ENCODE results near the gene RHBDL3. TPM values are rescaled to one million over a fixed set of nuclear protein-coding genes. Genes with fewer than 3 reads are reported as not detected.

Gene RHBDL3
- polyA plus RNA-seq, 1 donor (not counting 4 experiments of a cell fraction or from before 2014, with no cell fraction given) = not detected

DNA sequence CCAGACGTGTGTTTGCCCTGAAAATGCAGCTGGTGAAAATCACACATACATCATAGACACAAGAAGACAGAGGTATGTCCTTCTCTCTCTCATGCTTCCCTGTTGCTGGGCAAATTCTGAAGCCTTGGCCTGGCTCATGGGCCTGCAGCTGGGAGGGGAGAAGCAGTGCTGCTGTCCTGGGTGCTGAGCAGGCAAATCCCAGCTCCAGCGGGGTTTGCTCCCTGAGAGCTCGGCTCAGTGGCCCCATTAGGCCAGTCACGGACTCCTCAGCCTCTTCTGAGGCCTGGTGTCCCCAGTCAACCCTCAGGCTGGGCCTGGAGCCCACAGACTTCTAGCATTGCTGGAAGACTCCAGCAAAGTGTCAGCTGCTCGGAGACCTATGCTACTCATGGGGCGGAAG is 11.7 kb downstream of the RHBDL3 start:
- H4K20me1 ChIP-seq (ENCODE audit: control insufficient read depth, extremely low read depth, insufficient read depth, low read length) = no peaks in the 10 kb centered on the region
- TF ChIP-seq EZH2 (IDR thresholded peaks at IDR 0.05; ENCODE audit: low read length) = no peak
- TF ChIP-seq, protein P1, sequence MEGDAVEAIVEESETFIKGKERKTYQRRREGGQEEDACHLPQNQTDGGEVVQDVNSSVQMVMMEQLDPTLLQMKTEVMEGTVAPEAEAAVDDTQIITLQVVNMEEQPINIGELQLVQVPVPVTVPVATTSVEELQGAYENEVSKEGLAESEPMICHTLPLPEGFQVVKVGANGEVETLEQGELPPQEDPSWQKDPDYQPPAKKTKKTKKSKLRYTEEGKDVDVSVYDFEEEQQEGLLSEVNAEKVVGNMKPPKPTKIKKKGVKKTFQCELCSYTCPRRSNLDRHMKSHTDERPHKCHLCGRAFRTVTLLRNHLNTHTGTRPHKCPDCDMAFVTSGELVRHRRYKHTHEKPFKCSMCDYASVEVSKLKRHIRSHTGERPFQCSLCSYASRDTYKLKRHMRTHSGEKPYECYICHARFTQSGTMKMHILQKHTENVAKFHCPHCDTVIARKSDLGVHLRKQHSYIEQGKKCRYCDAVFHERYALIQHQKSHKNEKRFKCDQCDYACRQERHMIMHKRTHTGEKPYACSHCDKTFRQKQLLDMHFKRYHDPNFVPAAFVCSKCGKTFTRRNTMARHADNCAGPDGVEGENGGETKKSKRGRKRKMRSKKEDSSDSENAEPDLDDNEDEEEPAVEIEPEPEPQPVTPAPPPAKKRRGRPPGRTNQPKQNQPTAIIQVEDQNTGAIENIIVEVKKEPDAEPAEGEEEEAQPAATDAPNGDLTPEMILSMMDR (optimal IDR thresholded peaks at IDR 0.05 in 1 of 3, IDR thresholded peaks at IDR 0.05 in 1 of 3, conservative IDR thresholded peaks at IDR 0.05 in 1 of 3; ENCODE audit: extremely low read depth in 1 of 3, insufficient read depth in 2 of 3, low read length in 3 of 3) = no peak
- H3K4me1 ChIP-seq (ENCODE audit: control insufficient read depth, extremely low read depth, insufficient read depth, low read length) = no peaks in the 10 kb centered on the region
- H3K79me2 ChIP-seq (ENCODE audit: control insufficient read depth, insufficient read depth, low read length) = no peaks in the 10 kb centered on the region
- DNase-seq (ENCODE audit: low read depth, low spot score) (no peak), FAIRE-seq (no peak)
- H3K9ac ChIP-seq (ENCODE audit: control insufficient read depth, extremely low read depth, insufficient read depth, low read length) = no peak overlapping the region
- no peak overlapping the region for H2AFZ ChIP-seq (ENCODE audit: control insufficient read depth, low read length)
- H3K9me3 ChIP-seq (ENCODE audit: control insufficient read depth, low read depth, low read length) = no peaks in the 10 kb centered on the region
- H3K27me3 ChIP-seq (ENCODE audit: control insufficient read depth, extremely low read depth, insufficient read depth, low read length) = no peaks in the 10 kb centered on the region
- no peak overlapping the region for H3K4me3 ChIP-seq (ENCODE audit: control insufficient read depth in 2 of 3, extremely low read depth in 1 of 3, insufficient read depth in 2 of 3, low read depth in 1 of 3, low read length in 3 of 3)
- H3K9me1 ChIP-seq (ENCODE audit: control insufficient read depth, extremely low read depth, insufficient read depth, low read length) = no peaks in the 10 kb centered on the region
- no peak overlapping the region for H3K4me2 ChIP-seq (ENCODE audit: control insufficient read depth, extremely low read depth, insufficient read depth, low read depth, low read length)
- no peaks in the 10 kb centered on the region for H3K36me3 ChIP-seq (ENCODE audit: control insufficient read depth in 2 of 2, extremely low read depth in 1 of 2, insufficient read depth in 2 of 2, low read length in 2 of 2)
- dilution Hi-C loops (cut with MboI; ENCODE audit: extremely low pct_ligation_motif_present, low sequenced_read_pairs) = no loop called here
- H3K27ac ChIP-seq (ENCODE audit: control insufficient read depth, insufficient read depth, low read length) = no peak overlapping the region

DNA sequence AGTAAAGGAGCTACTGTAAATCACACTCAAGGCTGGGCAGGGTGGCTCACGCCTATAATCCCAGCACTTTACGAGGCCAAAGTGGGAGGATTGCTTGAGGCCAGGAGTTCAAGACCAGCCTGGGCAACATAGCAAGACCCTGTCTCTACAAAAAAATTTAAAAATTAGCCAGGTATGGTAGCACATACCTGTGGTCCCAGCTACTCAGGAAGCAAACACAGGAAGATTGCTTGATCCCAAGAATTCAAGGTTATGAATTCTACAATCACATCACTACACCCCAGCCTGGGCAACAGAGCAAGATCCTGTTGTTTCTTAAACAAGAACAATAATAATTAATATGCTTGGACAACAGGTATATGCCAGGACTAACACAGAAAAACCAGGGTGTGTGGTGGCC is 13.2 kb downstream of the RHBDL3 start:
- dilution Hi-C loops (cut with MboI; ENCODE audit: extremely low pct_ligation_motif_present, low sequenced_read_pairs) = no loop called here
- H3K4me1 ChIP-seq (ENCODE audit: control insufficient read depth, extremely low read depth, insufficient read depth, low read length) = no peaks in the 10 kb centered on the region
- no peaks in the 10 kb centered on the region for H4K20me1 ChIP-seq (ENCODE audit: control insufficient read depth, extremely low read depth, insufficient read depth, low read length)

More for the DNA sequence above, 13.2 kb downstream of the RHBDL3 start:
- H3K27ac ChIP-seq (ENCODE audit: control insufficient read depth, insufficient read depth, low read length) = no peak overlapping the region
- H3K9me1 ChIP-seq (ENCODE audit: control insufficient read depth, extremely low read depth, insufficient read depth, low read length) = no peaks in the 10 kb centered on the region
- DNase-seq (ENCODE audit: low read depth, low spot score) = no peak
- no peak overlapping the region for H3K9ac ChIP-seq (ENCODE audit: control insufficient read depth, extremely low read depth, insufficient read depth, low read length)
- no peak overlapping the region for H2AFZ ChIP-seq (ENCODE audit: control insufficient read depth, low read length)
- peaks cover 4% of the 10 kb centered on the region for H3K27me3 ChIP-seq (ENCODE audit: control insufficient read depth, extremely low read depth, insufficient read depth, low read length)
- H3K79me2 ChIP-seq (ENCODE audit: control insufficient read depth, insufficient read depth, low read length) = no peaks in the 10 kb centered on the region
- no peaks in the 10 kb centered on the region for H3K36me3 ChIP-seq (ENCODE audit: control insufficient read depth in 2 of 2, extremely low read depth in 1 of 2, insufficient read depth in 2 of 2, low read length in 2 of 2)
- FAIRE-seq = no peak
- H3K4me2 ChIP-seq (ENCODE audit: control insufficient read depth, extremely low read depth, insufficient read depth, low read depth, low read length) = no peak overlapping the region
- no peaks in the 10 kb centered on the region for H3K9me3 ChIP-seq (ENCODE audit: control insufficient read depth, low read depth, low read length)
- H3K4me3 ChIP-seq (ENCODE audit: control insufficient read depth in 2 of 3, extremely low read depth in 1 of 3, insufficient read depth in 2 of 3, low read depth in 1 of 3, low read length in 3 of 3) = no peak overlapping the region
- TF ChIP-seq, protein P1 (optimal IDR thresholded peaks at IDR 0.05 in 1 of 3, IDR thresholded peaks at IDR 0.05 in 1 of 3, conservative IDR thresholded peaks at IDR 0.05 in 1 of 3; ENCODE audit: extremely low read depth in 1 of 3, insufficient read depth in 2 of 3, low read length in 3 of 3) = no peak
- TF ChIP-seq EZH2 (IDR thresholded peaks at IDR 0.05; ENCODE audit: low read length) = no peak

Measured in keratinocyte (primary cell).